Measurements from ENCODE around the gene GNG5. TPM values are rescaled to one million over a fixed set of nuclear protein-coding genes. Genes with fewer than 3 reads are reported as not detected.

The GNG5 gene
- total and polyA plus RNA-seq, 4 donors, result 11.4 to 229 (median 53.3) TPM

- Histone ChIP-seq H3K9ac (ENCODE audit: low read depth in 1 of 2, low read length in 2 of 2) (no peak overlapping the region), H3K27ac (ENCODE audit: low read depth in 1 of 2, low read length in 2 of 2) (no peak overlapping the region), H3K4me1 (ENCODE audit: control insufficient read depth in 4 of 4, insufficient read depth in 4 of 4, low read length in 3 of 4) (peaks cover 0 to 6% (median 0%) of the 10 kb centered on the region in 4 donors), H3K9me3 (ENCODE audit: control insufficient read depth in 4 of 4, low read length in 3 of 4) (no peaks in the 10 kb centered on the region), H3K4me3 (ENCODE audit: low read depth in 1 of 3, low read length in 3 of 3) (no peak overlapping the region), H3K27me3 (ENCODE audit: control insufficient read depth in 4 of 4, insufficient read depth in 4 of 4, low read length in 3 of 4) (no peaks in the 10 kb centered on the region), H3K36me3 (ENCODE audit: control insufficient read depth in 4 of 4, insufficient read depth in 3 of 4, low read depth in 1 of 4, low read length in 3 of 4) (no peaks in the 10 kb centered on the region)
- no peak for TF ChIP-seq JUND (IDR thresholded peaks at IDR 0.05)
- no peak for TF ChIP-seq ZBTB33 (IDR thresholded peaks at IDR 0.05)
- TF ChIP-seq FOXA1 (IDR thresholded peaks at IDR 0.05), result no peak
- TF ChIP-seq HNF4G (IDR thresholded peaks at IDR 0.05), result no peak
- no peak for TF ChIP-seq RAD21 (IDR thresholded peaks at IDR 0.05)
- TF ChIP-seq ATF3 (IDR thresholded peaks at IDR 0.05), result no peak
- no peak for TF ChIP-seq MAX (IDR thresholded peaks at IDR 0.05)
- TF ChIP-seq CTCF (IDR thresholded peaks at IDR 0.05; ENCODE audit: low read depth, low read length, missing input control), result no peak
- no peak for TF ChIP-seq YY1 (IDR thresholded peaks at IDR 0.05)
- no peak for TF ChIP-seq HNF4A (conservative IDR thresholded peaks at IDR 0.05)
- TF ChIP-seq RXRA (IDR thresholded peaks at IDR 0.05), result no peak
- no peak for TF ChIP-seq SP1 (IDR thresholded peaks at IDR 0.05)
- no peak for TF ChIP-seq GABPA (IDR thresholded peaks at IDR 0.05 in 1 of 2, conservative IDR thresholded peaks at IDR 0.05 in 1 of 2)
- TF ChIP-seq FOXA2 (IDR thresholded peaks at IDR 0.05), result no peak
- TF ChIP-seq EGR1 (IDR thresholded peaks at IDR 0.05; ENCODE audit: low read depth in 2 of 2), result no peak
- TF ChIP-seq REST (IDR thresholded peaks at IDR 0.05), result no peak
- no peak for TF ChIP-seq NR2F2 (IDR thresholded peaks at IDR 0.05)
- TF ChIP-seq TAF1 (conservative IDR thresholded peaks at IDR 0.05), result no peak
- 94% methylated on average over 3 of the region's 3 CpGs for WGBS
- DNase-seq (ENCODE audit: low spot score), result no peak
These were observed 4.3 kb upstream of the GNG5 start for GRCh38 chr1:84510668-84511067.

All from liver (tissue), 9 donors.